NB4 (cell line): ENCODE results near the gene SPRED3.

Experiments used
- CTCF ChIP-seq: IDR thresholded peaks from one replicate; pipeline ENCODE4 v1.5.1; 2012; ENCODE audit warnings: low read depth, low read length
- MYC ChIP-seq: IDR thresholded peaks from 2 replicates; pipeline ENCODE4 v1.6.1; 2011; ENCODE audit warnings: low read depth, low read length
- POLR2A ChIP-seq: IDR thresholded peaks from 2 replicates; pipeline ENCODE4 v1.6.1; 2011; ENCODE audit warnings: mild to moderate bottlenecking; ENCODE audit not compliant: insufficient read length; ENCODE audit errors: extremely low read depth
- TF ChIP-seq, protein P1 (sequence below): IDR thresholded peaks from 2 replicates; pipeline ENCODE4 v1.6.1; 2011; ENCODE audit warnings: low read depth, low read length

DNA sequence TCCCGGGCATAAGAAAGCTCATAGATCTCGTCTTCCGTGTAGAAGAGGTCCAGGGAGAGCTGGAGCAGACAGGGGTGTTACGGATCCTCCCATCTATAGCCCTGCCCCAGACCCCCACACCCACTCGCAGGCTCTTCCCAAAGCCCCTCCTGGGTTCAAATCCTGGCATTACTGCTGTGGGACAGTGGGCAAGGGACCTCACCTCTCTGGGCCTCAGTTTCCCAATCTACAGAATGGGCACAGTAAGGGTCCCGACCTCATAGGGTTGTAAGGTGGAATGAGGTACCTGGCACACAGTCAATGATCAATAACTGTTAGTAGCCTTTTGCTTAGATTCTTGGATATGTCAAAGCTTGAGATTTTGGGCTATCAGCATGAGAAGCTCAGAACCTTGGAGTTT, 24.9 kb downstream of the SPRED3 start:
- TF ChIP-seq POLR2A (no peak), CTCF (no peak), MYC (no peak)
- TF ChIP-seq, protein P1, sequence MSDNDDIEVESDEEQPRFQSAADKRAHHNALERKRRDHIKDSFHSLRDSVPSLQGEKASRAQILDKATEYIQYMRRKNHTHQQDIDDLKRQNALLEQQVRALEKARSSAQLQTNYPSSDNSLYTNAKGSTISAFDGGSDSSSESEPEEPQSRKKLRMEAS, result no peak
